Activated T-cell treated with anti-CD3 and anti-CD28 coated beads for 1 hour (primary cell): Measurements from ENCODE around the gene BIN1.
"Not testable (repeated sequence)": the region's sequence is repeated elsewhere in the genome, so short reads cannot be mapped to it uniquely, and the experiment has no call there.

Source experiments
- DNase-seq: peaks from one replicate; pipeline ENCODE4 v3.0.0-alpha.2; 2020; ENCODE audit warnings: low read depth

BIN1 gene

GRCh38 chr2:127046579-127046978 is 60.4 kb downstream of the BIN1 start:
- DNase-seq, result no peak

GRCh38 chr2:127045792-127046501 is 61.0 kb downstream of the BIN1 start:
- DNase-seq, result no peak

- DNase-seq, result no peak
These were observed 61.8 kb downstream of the BIN1 start for GRCh38 chr2:127044977-127045661.

GRCh38 chr2:127044165-127044718 is 62.7 kb downstream of the BIN1 start:
- DNase-seq, result no peak

GRCh38 chr2:127043367-127044164 is 63.4 kb downstream of the BIN1 start:
- no peak for DNase-seq

- DNase-seq, result no peak
These were observed 65.5 kb downstream of the BIN1 start for GRCh38 chr2:127041259-127041970.

- DNase-seq, result no peak
These were observed 66.8 kb downstream of the BIN1 start for GRCh38 chr2:127040169-127040568.

- no peak for DNase-seq
These were observed 67.4 kb downstream of the BIN1 start for GRCh38 chr2:127039387-127040031.

- DNase-seq, result no peak
These were observed 69.5 kb downstream of the BIN1 start for GRCh38 chr2:127037476-127037875.

GRCh38 chr2:127034883-127035611 is 71.9 kb downstream of the BIN1 start:
- no peak for DNase-seq

GRCh38 chr2:127034051-127034450 is 72.9 kb downstream of the BIN1 start:
- no peak for DNase-seq

GRCh38 chr2:127032621-127033020 is 74.3 kb downstream of the BIN1 start:
- DNase-seq, result no peak

GRCh38 chr2:127029350-127030051 is 77.5 kb downstream of the BIN1 start:
- DNase-seq, result no peak

GRCh38 chr2:127028745-127029144 is 78.2 kb downstream of the BIN1 start:
- not testable (repeated sequence) for DNase-seq

- DNase-seq, result no peak
These were observed 79.2 kb downstream of the BIN1 start for GRCh38 chr2:127027715-127028114.

- peak; percentile 59 for DNase-seq
These were observed 81.4 kb downstream of the BIN1 start for GRCh38 chr2:127025359-127026166.

GRCh38 chr2:127024769-127025358 is 82.1 kb downstream of the BIN1 start:
- no peak for DNase-seq

- no peak for DNase-seq
These were observed 83.5 kb downstream of the BIN1 start for GRCh38 chr2:127023504-127023903.

GRCh38 chr2:127022817-127023216 is 84.1 kb downstream of the BIN1 start:
- DNase-seq, result no peak
